ENCODE data around the gene MRRF. TPM values are rescaled to one million over a fixed set of nuclear protein-coding genes. Genes with fewer than 3 reads are reported as not detected.

MRRF gene
- polyA plus RNA-seq, 1 experiment, result 35.1 TPM

DNA sequence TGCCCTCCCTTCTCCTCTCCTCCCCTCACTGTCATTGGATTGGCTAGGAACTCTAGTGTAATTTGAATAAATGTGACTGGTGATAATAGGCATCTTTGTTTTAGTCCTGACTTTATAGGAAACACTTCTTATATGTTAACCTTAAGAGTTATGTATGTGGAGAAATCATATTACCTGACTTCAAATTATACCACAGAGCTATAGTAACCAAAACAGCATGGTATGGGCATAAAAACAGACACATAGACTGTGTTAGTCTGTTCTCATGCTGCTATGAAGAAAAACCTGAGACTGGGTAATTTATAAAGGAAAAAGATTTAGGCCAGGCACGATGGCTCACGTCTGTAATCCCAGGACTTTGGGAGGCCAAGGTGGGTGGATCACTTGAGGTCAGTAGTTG, 9.4 kb downstream of the MRRF start:
- no peaks in the 10 kb centered on the region for H3K27me3 ChIP-seq (ENCODE audit: control insufficient read depth, insufficient read depth, low read length)
- ChIA-PET POLR2A (no interaction called here), CTCF (interaction anchor here (0.6 kb wide), 1 partner anchor 182 kb away, joined by 4 read pairs; no protein-coding TSS in a partner anchor)
- peaks cover 5% of the 10 kb centered on the region for H3K36me3 ChIP-seq (ENCODE audit: control insufficient read depth, insufficient read depth, low read length)
- TF ChIP-seq CTCF (IDR thresholded peaks at IDR 0.05; ENCODE audit: insufficient read depth, low read depth, low read length), result no peak
- H3K4me3 ChIP-seq (ENCODE audit: low read depth, low read length), result no peak overlapping the region
- no peak for DNase-seq (ENCODE audit: low read depth)

GRCh38 chr9:122276096-122276495, 11.4 kb downstream of the MRRF start:
- ChIA-PET CTCF (no interaction called here), POLR2A (no interaction called here)
- Histone ChIP-seq H3K4me3 (ENCODE audit: low read depth, low read length) (no peak overlapping the region), H3K36me3 (ENCODE audit: control insufficient read depth, insufficient read depth, low read length) (peaks cover 1% of the 10 kb centered on the region), H3K27me3 (ENCODE audit: control insufficient read depth, insufficient read depth, low read length) (no peaks in the 10 kb centered on the region)
- DNase-seq (ENCODE audit: low read depth), result no peak
- TF ChIP-seq CTCF (IDR thresholded peaks at IDR 0.05; ENCODE audit: insufficient read depth, low read depth, low read length), result no peak

GRCh38 chr9:122277285-122277897, 12.7 kb downstream of the MRRF start:
- ChIA-PET POLR2A (no interaction called here), CTCF (interaction anchor here (1.1 to 1.2 kb wide), 2 partner anchors 13 to 14 kb away, joined by 3 to 6 read pairs; partner anchors contain the start of genes MRRF and RBM18)
- no peak for DNase-seq (ENCODE audit: low read depth)
- Histone ChIP-seq H3K27me3 (ENCODE audit: control insufficient read depth, insufficient read depth, low read length) (no peaks in the 10 kb centered on the region), H3K36me3 (ENCODE audit: control insufficient read depth, insufficient read depth, low read length) (peaks cover 1% of the 10 kb centered on the region), H3K4me3 (ENCODE audit: low read depth, low read length) (no peak overlapping the region)
- no peak for TF ChIP-seq CTCF (IDR thresholded peaks at IDR 0.05; ENCODE audit: insufficient read depth, low read depth, low read length)

DNA sequence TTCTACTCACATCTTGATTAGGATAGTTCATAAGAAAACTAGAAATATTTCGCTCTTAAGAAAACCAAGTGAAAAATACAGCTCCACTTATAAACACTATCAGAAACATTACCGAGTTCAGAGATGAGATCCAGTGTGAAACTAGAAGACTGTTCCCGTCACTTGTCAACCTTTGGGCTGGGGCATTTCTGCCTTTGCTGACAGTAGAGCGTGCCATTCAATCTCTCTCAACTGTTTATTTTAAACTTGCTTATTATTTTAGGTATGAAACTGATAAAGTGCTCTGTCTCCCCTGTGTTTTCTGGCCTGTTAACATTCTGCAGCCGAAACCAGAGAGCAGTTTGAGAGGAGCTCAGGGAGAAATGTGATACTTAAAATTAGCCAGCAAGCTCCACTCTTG, 16.7 kb downstream of the MRRF start:
- no peaks in the 10 kb centered on the region for H3K27me3 ChIP-seq (ENCODE audit: control insufficient read depth, insufficient read depth, low read length)
- ChIA-PET POLR2A (no interaction called here), CTCF (no interaction called here)
- no peaks in the 10 kb centered on the region; the same call in 1 of the 2 replicates for H3K36me3 ChIP-seq (ENCODE audit: control insufficient read depth, insufficient read depth, low read length)
- DNase-seq (ENCODE audit: low read depth), result no peak
- TF ChIP-seq CTCF (IDR thresholded peaks at IDR 0.05; ENCODE audit: insufficient read depth, low read depth, low read length), result no peak
- no peak overlapping the region for H3K4me3 ChIP-seq (ENCODE audit: low read depth, low read length)

DNA sequence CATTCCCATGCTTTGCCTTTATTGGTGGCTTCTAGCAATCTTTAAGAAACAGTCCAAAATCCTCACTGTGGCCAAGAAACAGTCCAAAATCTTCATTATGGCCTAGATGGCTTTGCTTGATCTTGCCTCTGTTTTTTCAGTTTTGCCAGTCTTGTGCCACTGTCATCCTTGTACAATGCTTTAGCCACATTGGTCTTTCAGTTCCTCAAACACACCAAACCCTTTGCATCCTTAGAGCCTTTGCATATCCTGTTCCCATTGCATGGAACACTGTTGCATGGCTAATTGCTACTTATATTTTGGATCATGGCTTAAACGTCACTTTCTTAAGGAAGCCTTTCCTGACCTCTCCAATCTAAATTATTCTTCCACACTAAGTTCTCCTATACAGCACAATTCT, 22.1 kb downstream of the MRRF start:
- no peak for TF ChIP-seq CTCF (IDR thresholded peaks at IDR 0.05; ENCODE audit: insufficient read depth, low read depth, low read length)
- no peak for DNase-seq (ENCODE audit: low read depth)
- H3K4me3 ChIP-seq (ENCODE audit: low read depth, low read length), result no peak overlapping the region
- CTCF ChIA-PET, result no interaction called here
- POLR2A ChIA-PET, result no interaction called here
- peaks cover 2% of the 10 kb centered on the region for H3K36me3 ChIP-seq (ENCODE audit: control insufficient read depth, insufficient read depth, low read length)
- H3K27me3 ChIP-seq (ENCODE audit: control insufficient read depth, insufficient read depth, low read length), result no peaks in the 10 kb centered on the region

Data from BJ (cell line).